GM12892 (cell line): ENCODE measurements around the gene PTPN11.

Experiments
- DNase-seq: peaks from one replicate; pipeline ENCODE4 v3.0.0; 2011; ENCODE audit not compliant: insufficient read length
- FAIRE-seq: peaks from 2 replicates; lab custom pipeline; 2011; peaks lifted over from hg19 to GRCh38; lab: Jason Lieb, UNC
- POLR2A ChIP-seq: IDR thresholded peaks from 2 replicates; pipeline ENCODE4 v1.6.1; 2011; ENCODE audit warnings: low read depth, low read length, control low read depth
- POLR2AphosphoS5 ChIP-seq: IDR thresholded peaks from 2 replicates; pipeline ENCODE4 v1.6.1; 2011; ENCODE audit warnings: low read depth, low read length, control low read depth
- TAF1 ChIP-seq: IDR thresholded peaks from 2 replicates; pipeline ENCODE4 v1.6.1; 2011; ENCODE audit warnings: low read depth, mild to moderate bottlenecking, control low read depth, low read length, borderline replicate concordance

PTPN11 gene

GRCh38 chr12:112473056-112473455 is 54.3 kb downstream of the PTPN11 start:
- no peak for TF ChIP-seq POLR2A
- TF ChIP-seq TAF1, result no peak
- TF ChIP-seq POLR2AphosphoS5, result no peak
- no peak for DNase-seq
- FAIRE-seq, result no peak

- DNase-seq, result no peak
- no peak for FAIRE-seq
- TF ChIP-seq TAF1 (no peak), POLR2A (no peak), POLR2AphosphoS5 (no peak)
These were observed 60.7 kb downstream of the PTPN11 start for GRCh38 chr12:112479413-112479812.

GRCh38 chr12:112480931-112481330 is 62.2 kb downstream of the PTPN11 start:
- DNase-seq (no peak), FAIRE-seq (no peak)
- no peak for TF ChIP-seq POLR2AphosphoS5
- TF ChIP-seq POLR2A, result no peak
- TF ChIP-seq TAF1, result no peak

GRCh38 chr12:112482733-112483132 is 64.0 kb downstream of the PTPN11 start:
- DNase-seq, result no peak
- FAIRE-seq, result no peak

GRCh38 chr12:112486361-112486760 is 67.6 kb downstream of the PTPN11 start:
- FAIRE-seq (no peak), DNase-seq (no peak)
- TF ChIP-seq TAF1 (no peak), POLR2A (no peak), POLR2AphosphoS5 (no peak)

More at GRCh38 chr12:112482733-112483132, 64.0 kb downstream of the PTPN11 start:
- no peak for TF ChIP-seq POLR2A
- TF ChIP-seq TAF1, result no peak
- no peak for TF ChIP-seq POLR2AphosphoS5

- TF ChIP-seq TAF1 (no peak), POLR2AphosphoS5 (no peak), POLR2A (no peak)
- DNase-seq, result no peak
- no peak for FAIRE-seq
These were observed 69.6 kb downstream of the PTPN11 start for GRCh38 chr12:112488257-112488876.

- TF ChIP-seq TAF1 (no peak), POLR2AphosphoS5 (no peak), POLR2A (no peak)
- no peak for DNase-seq
- no peak for FAIRE-seq
These were observed 70.7 kb downstream of the PTPN11 start for GRCh38 chr12:112489456-112489855.

- no peak for DNase-seq
- TF ChIP-seq POLR2A (no peak), POLR2AphosphoS5 (no peak), TAF1 (no peak)
- no peak for FAIRE-seq
These were observed 77.7 kb downstream of the PTPN11 start for GRCh38 chr12:112496496-112496895.

- FAIRE-seq (no peak), DNase-seq (no peak)
These were observed 79.8 kb downstream of the PTPN11 start for GRCh38 chr12:112498580-112498979.

GRCh38 chr12:112503512-112503911 is 84.8 kb downstream of the PTPN11 start:
- DNase-seq, result no peak
- no peak for FAIRE-seq
- TF ChIP-seq POLR2AphosphoS5 (no peak), TAF1 (no peak), POLR2A (no peak)

More at GRCh38 chr12:112498580-112498979, 79.8 kb downstream of the PTPN11 start:
- no peak for TF ChIP-seq POLR2A
- TF ChIP-seq TAF1, result no peak
- no peak for TF ChIP-seq POLR2AphosphoS5

GRCh38 chr12:112506513-112507166 is 87.9 kb downstream of the PTPN11 start:
- FAIRE-seq, result no peak
- no peak for DNase-seq
- TF ChIP-seq POLR2A, result no peak
- no peak for TF ChIP-seq TAF1
- TF ChIP-seq POLR2AphosphoS5, result no peak

- no peak for FAIRE-seq
- DNase-seq, result no peak
- TF ChIP-seq TAF1, result no peak
- no peak for TF ChIP-seq POLR2A
- no peak for TF ChIP-seq POLR2AphosphoS5
These were observed 94.7 kb downstream of the PTPN11 start for GRCh38 chr12:112513471-112513870.
